Cortex of kidney (tissue), 1 donor: ENCODE measurements around the gene ODC1.

Experiments used
- DNase-seq: peaks from one replicate; lab custom pipeline; 2025; lab: John Stamatoyannopoulos, UW

The ODC1 gene

DNA sequence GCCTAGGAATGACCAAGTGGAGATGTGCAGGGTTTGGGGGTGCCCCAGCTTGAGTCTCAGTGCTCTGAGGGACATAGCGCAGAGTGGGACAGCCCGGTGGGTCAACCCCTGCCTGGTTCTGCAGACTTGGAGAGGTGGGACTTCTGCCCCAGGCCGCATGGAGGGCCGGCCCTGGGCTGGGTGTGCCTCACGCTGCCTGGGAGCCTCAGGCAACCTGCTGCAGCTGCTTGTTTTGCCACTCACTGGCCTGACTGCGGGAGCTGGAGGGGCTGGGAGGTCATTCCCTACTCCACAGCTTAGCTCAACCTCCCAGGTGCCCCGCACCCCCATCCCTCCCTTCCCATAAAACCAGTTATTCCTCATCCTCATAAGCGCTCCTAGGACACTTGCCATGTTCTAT, 33.1 kb downstream of the ODC1 start:
- no peak for DNase-seq

GRCh38 chr2:10414591-10414990, 33.5 kb downstream of the ODC1 start:
- DNase-seq = no peak

GRCh38 chr2:10413991-10414451, 34.1 kb downstream of the ODC1 start:
- DNase-seq = no peak

GRCh38 chr2:10413503-10413902, 34.6 kb downstream of the ODC1 start:
- DNase-seq = no peak

DNA sequence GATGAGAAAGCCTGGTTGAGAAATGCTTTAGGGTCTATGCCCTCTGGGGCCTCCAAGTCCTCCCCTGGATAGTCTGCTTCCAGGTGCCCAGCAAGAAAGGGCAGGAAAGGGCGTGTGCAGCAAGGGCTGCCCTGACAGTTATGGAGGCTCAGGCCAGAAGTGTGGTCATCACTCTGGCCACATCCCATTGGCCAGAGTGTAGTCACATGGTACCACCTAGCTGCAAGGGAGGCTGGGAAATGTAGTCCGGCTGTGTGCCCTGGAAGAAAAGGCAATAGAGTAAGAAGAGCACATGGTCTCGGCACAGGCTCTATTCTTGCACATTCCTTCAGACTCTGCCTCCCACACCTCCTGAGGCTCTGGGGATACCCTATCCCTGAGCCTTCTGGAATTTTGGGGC, 35.7 kb downstream of the ODC1 start:
- DNase-seq = no peak

GRCh38 chr2:10411557-10411956, 36.6 kb downstream of the ODC1 start:
- DNase-seq = no peak

DNA sequence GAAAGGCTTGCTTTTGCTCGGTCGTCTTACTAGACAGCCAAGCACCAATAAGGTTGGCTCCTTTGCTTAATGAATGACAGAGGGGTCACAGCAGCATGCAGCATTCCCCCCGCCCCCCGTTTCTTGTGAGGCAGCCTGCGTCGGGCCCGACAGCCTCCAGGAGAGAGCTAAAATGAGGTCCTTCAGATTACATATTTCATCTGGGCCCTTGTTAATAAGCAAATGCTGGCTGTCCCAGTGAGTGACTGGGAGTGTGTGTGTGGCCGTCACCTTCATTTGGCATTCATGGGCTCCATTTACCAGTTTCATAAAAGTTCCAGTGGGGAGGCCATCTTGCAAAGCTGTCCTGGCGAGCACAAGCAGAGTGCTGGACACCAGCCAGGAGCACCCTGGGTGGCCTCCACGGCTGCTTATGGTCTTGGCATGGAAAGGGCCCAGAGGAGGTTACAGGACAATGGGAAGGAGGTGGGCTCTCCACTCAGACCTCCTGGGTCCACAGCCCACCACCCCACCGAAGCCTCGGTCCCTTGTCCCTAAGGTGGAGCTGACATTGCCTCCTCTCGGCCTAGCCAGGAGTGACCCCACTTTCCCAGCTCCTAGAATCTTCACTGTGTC, 37.2 kb downstream of the ODC1 start:
- DNase-seq = no peak

DNA sequence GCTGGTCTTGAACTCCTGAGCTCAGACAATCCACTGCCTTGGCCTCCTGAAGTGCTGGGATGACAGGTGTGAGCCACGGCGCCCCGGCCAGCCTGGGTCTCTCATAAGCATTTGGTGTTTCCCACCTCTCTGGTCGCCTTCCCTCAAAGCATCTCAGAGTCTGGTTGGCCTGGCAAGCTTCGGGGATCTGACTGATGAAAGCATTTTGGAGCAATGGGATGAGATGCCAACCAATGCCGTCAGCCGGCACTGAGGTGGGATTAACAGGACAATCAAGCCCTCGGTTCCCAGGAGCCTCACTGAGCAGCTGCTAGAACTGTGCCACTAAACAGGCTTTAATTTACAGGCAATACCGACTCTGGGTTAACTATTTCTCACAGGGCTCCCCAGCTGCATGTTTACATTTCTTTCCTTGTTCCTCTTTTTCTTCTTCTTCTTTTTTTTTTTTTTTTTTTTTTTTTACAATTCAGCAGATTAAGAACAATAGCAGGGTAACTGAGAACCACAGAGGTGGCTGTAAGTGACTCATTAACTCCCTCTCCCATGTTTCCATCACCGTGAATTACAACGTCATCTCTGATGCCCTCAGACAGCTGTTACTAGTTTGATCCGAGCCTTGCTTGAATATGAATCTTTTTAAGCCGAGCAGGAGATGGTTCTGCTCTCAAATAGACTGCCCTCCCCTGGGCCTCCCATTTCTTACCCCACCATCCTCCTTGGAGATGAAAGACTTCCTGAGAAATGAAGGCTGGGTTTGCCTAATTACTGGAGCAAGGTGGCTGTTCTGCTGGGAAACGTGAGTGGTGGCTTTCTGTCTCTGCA, 37.9 kb downstream of the ODC1 start:
- DNase-seq = no peak

DNA sequence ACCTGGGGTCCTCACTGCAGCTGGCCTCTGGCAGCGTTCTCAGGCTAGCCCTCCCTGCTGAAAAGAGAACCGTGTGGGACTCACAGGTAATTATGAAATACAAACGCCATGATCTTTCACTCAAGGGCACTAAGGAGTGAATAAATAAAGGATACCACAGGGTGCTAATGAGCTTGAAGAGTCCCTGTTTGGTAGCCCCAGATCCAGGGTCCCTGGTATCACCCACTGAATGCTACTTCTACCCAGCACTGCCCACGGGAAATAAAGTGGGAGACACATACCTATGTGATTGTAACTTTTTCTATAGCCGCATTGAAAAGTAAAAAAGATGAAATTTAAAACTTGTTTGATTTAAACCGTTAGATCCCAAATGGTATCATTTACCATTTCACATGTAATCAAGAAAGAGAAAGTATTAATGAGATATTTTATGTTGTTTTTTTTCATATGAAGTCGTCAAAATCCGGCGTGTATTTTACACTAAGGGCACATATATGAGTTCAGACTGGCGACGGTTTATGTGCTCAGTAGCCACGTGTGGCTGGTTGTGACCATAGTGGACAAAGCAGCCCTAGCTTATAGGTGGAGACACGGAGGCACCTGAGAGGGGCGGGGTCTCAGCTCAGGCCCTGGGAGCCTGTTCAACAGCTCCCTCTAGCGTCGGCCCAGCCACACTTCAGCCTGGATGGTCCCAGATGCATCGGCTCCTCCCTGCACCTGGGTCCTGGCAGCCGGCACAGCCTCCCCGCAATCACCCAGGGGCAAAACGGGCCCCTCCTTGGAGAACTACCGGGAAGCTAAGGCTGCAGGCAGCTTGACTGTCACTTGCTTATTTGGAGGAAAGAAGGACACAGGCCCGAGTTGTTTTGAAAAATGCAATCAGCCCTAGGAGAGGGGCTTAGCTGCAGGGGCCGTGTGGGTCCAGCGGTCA, 39.2 kb downstream of the ODC1 start:
- DNase-seq = no peak

DNA sequence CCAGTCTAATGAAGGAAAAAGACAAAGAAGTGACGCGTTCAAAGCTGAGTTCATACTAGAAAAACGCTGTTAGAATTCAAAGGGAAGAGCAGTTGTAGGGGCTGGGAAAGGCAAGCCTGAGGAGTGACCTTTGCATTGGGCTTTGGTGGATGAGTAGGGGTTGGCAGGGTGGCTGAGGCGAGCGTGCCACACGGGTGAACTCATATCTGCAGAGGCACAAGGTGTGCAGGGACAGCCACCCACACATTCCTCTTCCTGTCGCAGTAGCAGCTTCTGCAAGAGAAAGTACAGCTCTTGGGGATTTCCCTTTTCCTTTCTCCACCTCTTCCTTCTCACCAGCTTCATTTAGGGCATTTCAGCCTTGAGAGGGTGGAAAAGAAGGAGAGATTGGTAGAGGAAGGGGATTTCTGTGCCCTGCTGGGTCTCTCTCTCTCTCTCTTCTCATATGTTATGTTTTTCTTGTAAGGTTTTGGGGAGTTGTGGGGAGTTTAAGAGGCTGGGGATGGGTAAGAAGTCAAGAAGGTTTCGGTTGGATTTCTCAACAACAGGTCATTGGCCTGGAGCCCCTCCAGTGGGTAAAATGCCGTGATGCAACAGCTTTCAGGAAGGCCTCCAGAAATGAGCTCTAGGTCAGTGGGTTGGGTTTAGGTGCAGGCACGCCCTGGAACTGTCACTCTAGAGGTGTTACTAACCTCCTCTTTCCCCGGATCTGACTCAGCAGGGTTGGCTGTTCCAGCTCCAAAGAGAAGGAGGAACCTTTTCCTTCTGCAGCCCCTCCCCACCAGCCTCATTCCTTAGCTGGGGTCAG, 40.1 kb downstream of the ODC1 start:
- no peak for DNase-seq

DNA sequence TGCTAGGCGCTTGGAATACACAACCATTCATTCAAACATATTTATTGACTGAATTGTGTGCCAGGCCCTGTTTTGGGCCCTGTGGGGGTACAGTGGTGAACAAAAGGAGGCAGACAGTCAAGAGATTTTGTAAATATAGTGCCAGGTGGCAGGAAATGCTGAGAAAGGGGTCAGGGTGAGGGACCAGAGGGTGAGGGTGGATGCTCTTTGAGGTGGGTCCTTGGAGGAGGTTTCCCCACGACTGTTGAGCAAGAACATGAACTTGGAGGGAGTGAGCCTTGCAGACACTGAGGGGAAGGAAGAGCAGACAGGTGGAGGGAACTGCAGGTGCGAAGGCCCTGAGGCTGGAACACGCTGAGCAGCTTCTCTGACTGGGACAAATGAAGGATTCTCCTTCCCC, 40.7 kb downstream of the ODC1 start:
- DNase-seq = no peak

DNA sequence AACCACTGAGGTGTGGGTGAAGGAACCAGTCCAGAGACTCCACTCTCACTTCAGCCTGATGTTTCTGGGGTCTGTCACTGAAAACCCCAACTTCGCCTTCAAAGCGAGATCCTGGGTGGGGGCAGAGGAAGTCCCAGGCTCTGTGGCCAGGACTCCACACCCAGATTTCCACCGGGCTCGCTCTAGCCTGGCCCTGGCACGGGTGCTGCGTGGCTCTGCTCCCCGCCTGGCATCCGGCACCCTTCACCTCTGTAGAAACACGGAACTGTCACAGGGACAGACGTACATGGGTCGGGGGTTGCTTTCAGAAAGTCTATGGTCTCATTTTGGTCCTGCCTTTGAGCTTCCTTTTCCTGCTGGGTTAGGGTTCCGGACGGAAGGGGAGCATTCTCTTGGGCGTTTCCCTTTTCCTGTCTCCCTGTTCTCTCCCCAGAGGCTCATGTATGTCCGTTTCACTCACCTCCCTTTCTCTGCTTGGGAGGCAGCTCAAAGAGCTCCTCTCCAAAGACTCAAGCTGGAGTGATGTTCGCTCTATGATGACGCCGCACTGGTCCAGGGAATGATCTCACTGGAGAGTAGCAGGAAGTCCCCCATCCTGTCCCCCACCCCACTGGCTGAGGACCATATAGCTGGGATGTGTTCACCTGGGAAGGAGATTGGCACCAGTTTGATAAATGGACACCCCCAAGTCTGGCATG, 41.5 kb downstream of the ODC1 start:
- DNase-seq = no peak

DNA sequence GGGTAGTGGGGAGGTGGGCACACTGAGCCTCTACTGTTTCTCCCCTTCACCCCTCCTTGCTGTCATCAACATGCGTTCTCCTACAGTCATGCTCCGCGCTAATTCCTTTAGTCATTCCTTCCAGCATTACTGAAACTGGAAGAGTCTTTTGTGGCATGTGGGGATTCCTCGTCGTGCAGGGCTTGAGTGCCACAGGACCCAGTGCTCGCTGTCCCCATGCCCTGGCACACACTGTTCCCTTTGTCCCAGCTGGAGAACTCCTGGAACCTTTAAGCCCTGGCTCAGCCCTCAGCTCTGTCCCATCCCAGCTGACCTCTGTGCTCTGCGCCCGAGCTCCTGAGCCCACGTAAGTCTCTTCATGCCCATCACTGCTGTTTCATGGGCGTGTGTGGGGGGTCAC, 42.1 kb downstream of the ODC1 start:
- no peak for DNase-seq

DNA sequence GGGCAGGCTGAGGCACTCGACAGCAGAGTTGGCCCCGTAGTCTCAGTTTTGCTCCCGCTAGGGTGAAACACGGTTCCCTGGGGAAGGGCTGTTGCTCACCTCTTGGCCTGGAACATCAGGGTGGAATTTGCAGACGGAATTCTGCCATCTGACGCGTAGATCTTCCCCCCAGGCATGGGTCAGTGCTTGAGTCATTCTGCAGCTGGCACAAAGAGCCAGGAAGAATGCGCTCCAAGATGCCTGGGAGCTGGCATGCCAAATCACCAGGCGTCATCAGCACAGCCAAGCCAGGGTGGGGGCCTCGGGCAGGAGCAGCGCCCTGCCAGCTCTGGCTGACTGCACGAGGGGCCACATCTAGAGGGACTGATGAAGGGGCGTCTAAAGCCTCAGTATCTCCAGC, 42.7 kb downstream of the ODC1 start:
- DNase-seq = no peak

DNA sequence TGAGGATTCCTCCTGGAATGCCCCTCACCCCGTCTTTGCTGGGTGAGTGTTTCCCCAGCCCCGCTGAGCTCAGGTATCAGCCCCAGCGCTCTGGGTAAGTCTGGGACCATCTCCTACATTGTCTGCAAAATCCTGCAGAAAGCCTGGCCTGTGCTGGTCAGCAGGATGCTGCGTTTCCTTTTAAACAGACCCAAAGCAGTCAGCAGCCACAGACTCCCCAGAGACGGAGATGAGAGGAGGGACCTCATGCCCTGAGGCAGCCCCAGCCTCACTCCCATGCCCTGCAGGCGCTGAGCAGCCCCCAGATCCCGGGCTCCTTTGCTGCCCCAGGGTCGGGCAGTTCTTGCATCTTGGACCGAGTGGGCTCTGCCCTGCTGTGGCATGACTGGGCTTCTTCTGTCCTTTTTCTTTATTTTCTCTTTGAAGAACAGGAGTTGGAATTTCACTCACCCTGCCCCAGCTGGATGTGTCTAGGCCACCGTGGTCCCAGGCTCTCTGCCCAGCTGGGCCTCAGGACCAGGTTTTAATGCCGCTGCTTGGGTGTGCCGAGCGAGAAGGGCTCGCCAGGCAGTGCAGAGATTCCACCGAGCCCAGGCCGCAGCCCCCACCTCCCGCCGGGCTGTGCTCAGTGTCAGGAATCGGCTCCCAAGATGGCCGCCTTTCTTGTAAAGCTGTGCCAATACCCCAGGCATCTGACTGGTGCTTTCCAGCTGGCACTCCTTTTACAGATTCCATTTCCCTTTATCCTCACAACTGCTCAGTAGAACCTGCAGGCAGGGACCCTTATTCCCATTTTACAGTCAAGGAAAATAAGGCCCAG, 43.6 kb downstream of the ODC1 start:
- DNase-seq = no peak

GRCh38 chr2:10402653-10403215, 45.4 kb downstream of the ODC1 start:
- no peak for DNase-seq

- no peak for DNase-seq
These were observed 46.0 kb downstream of the ODC1 start for GRCh38 chr2:10402062-10402585.

- no peak for DNase-seq
These were observed 46.9 kb downstream of the ODC1 start for GRCh38 chr2:10400978-10401951.
